H9 (cell line): ENCODE results near the gene CEP112. TPM values are rescaled to one million over a fixed set of nuclear protein-coding genes. Genes with fewer than 3 reads are reported as not detected.
A peak's percentile ranks its signal among the peaks of the same experiment; 100 is the strongest.

Experiments
- DNase-seq: peaks from one replicate; pipeline ENCODE4 v3.0.0-alpha.2; 2017
- H2AFZ ChIP-seq: one replicate; pipeline ENCODE4 v1.6.1; 2013; ENCODE audit warnings: mild to moderate bottlenecking, low read length, control low read depth, moderate library complexity
- H2AK5ac ChIP-seq: 2 replicates; pipeline ENCODE4 v1.6.1; 2013; ENCODE audit warnings: low read length, control low read depth, mixed read lengths; ENCODE audit not compliant: insufficient read length
- H2BK120ac ChIP-seq: one replicate; pipeline ENCODE4 v1.6.1; 2013; ENCODE audit warnings: low read depth, mild to moderate bottlenecking, low read length, control low read depth, inconsistent platforms; ENCODE audit not compliant: poor library complexity, severe bottlenecking
- H2BK12ac ChIP-seq: 2 replicates; pipeline ENCODE4 v1.6.1; 2013; ENCODE audit warnings: low read length, control low read depth, mixed read lengths, low read depth; ENCODE audit not compliant: insufficient read length
- H2BK15ac ChIP-seq: 2 replicates; pipeline ENCODE4 v1.6.1; 2013; ENCODE audit warnings: low read depth, low read length, control low read depth
- H2BK20ac ChIP-seq: one replicate; pipeline ENCODE4 v1.6.1; 2013; ENCODE audit warnings: low read depth, mild to moderate bottlenecking, low read length, control low read depth, inconsistent platforms; ENCODE audit not compliant: poor library complexity, severe bottlenecking
- H2BK5ac ChIP-seq: 2 replicates; pipeline ENCODE4 v1.6.1; 2013; ENCODE audit warnings: low read length, control low read depth, mixed read lengths; ENCODE audit not compliant: insufficient read length
- H3K14ac ChIP-seq: 2 replicates; pipeline ENCODE4 v1.6.1; 2013; ENCODE audit warnings: low read length, control low read depth; ENCODE audit not compliant: insufficient read depth
- H3K18ac ChIP-seq: 2 replicates; pipeline ENCODE4 v1.6.1; 2013; ENCODE audit warnings: low read depth, mild to moderate bottlenecking, mixed read lengths, low read length, control low read depth; ENCODE audit not compliant: insufficient read length
- H3K23ac ChIP-seq: 2 replicates; pipeline ENCODE4 v1.6.1; 2013; ENCODE audit warnings: low read length, control low read depth, mixed read lengths, low read depth; ENCODE audit not compliant: insufficient read length
- H3K23me2 ChIP-seq: 2 replicates; pipeline ENCODE4 v1.6.1; 2013; ENCODE audit warnings: low read depth, mild to moderate bottlenecking, mixed read lengths, low read length, control low read depth; ENCODE audit not compliant: insufficient read length, poor library complexity, severe bottlenecking
- H3K27ac ChIP-seq: 2 replicates; pipeline ENCODE4 v1.5.1; 2013; ENCODE audit warnings: low read length, control low read depth, mixed read lengths, low read depth; ENCODE audit not compliant: insufficient read length
- H3K27me3 ChIP-seq: 2 replicates; pipeline ENCODE4 v1.6.1; 2013; ENCODE audit warnings: low read length, control low read depth, inconsistent platforms; ENCODE audit not compliant: insufficient read depth
- H3K4ac ChIP-seq: 2 replicates; pipeline ENCODE4 v1.6.1; 2013; ENCODE audit warnings: low read depth, mild to moderate bottlenecking, control low read depth, inconsistent platforms, low read length, moderate library complexity
- H3K4me1 ChIP-seq: 2 replicates; pipeline ENCODE4 v1.6.1; 2013; ENCODE audit warnings: low read length, control low read depth, inconsistent platforms; ENCODE audit not compliant: insufficient read depth
- H3K4me2 ChIP-seq: 2 replicates; pipeline ENCODE4 v1.6.1; 2013; ENCODE audit warnings: low read length, control low read depth, mixed read lengths; ENCODE audit not compliant: insufficient read length, insufficient read depth
- H3K56ac ChIP-seq: 2 replicates; pipeline ENCODE4 v1.6.1; 2013; ENCODE audit warnings: low read depth, mild to moderate bottlenecking, mixed read lengths, low read length, control low read depth; ENCODE audit not compliant: insufficient read length
- H3K79me1 ChIP-seq: 2 replicates; pipeline ENCODE4 v1.6.1; 2013; ENCODE audit warnings: low read depth, mild to moderate bottlenecking, moderate library complexity, low read length, control low read depth, inconsistent platforms; ENCODE audit not compliant: insufficient read depth, poor library complexity, severe bottlenecking
- H3K79me2 ChIP-seq: 2 replicates; pipeline ENCODE4 v1.6.1; 2013; ENCODE audit warnings: low read length, control low read depth, inconsistent platforms; ENCODE audit not compliant: insufficient read depth
- H3K9ac ChIP-seq: 2 replicates; pipeline ENCODE4 v1.6.1; 2013; ENCODE audit warnings: low read length, control low read depth, mixed read lengths; ENCODE audit not compliant: insufficient read length; ENCODE audit errors: extremely low read depth
- H3K9me3 ChIP-seq: one replicate; pipeline ENCODE4 v1.6.1; 2013; ENCODE audit warnings: low read depth, low read length, inconsistent platforms; ENCODE audit not compliant: control insufficient read depth
- H3T11ph ChIP-seq: one replicate; pipeline ENCODE4 v1.6.1; 2013; ENCODE audit warnings: mild to moderate bottlenecking, low read length, control low read depth, inconsistent platforms
- H4K20me1 ChIP-seq: one replicate; pipeline ENCODE4 v1.6.1; 2013; ENCODE audit not compliant: control insufficient read depth, insufficient read length, insufficient read depth
- H4K5ac ChIP-seq: 2 replicates; pipeline ENCODE4 v1.6.1; 2013; ENCODE audit warnings: low read depth, mild to moderate bottlenecking, mixed read lengths, low read length, control low read depth; ENCODE audit not compliant: insufficient read length
- H4K8ac ChIP-seq: replicated peaks from 2 replicates; pipeline ENCODE4 v1.6.1; 2013; ENCODE audit warnings: low read length, control low read depth, mixed read lengths, low read depth; ENCODE audit not compliant: insufficient read length
- H4K91ac ChIP-seq: 2 replicates; pipeline ENCODE4 v1.6.1; 2013; ENCODE audit warnings: low read depth, mild to moderate bottlenecking, moderate library complexity, mixed read lengths, low read length, control low read depth; ENCODE audit not compliant: insufficient read length
- H3K27ac Mint-ChIP-seq, 3 experiments: 2 replicates in 2 of 3; 3 replicates in 1 of 3; pipeline ENCODE4 v1.8.0; 2020 to 2021; ENCODE audit warnings: mixed read lengths in 3 of 3, mild to moderate bottlenecking in 1 of 3, moderate library complexity in 1 of 3
- H3K27me3 Mint-ChIP-seq: 2 replicates; pipeline ENCODE4 v1.8.0; 2021; ENCODE audit warnings: low read depth, mild to moderate bottlenecking, moderate library complexity, mixed read lengths
- H3K36me3 Mint-ChIP-seq, 3 experiments: 2 replicates in 2 of 3; 3 replicates in 1 of 3; pipeline ENCODE4 v1.8.0; 2020 to 2021; ENCODE audit warnings: low read depth in 3 of 3, mixed read lengths in 3 of 3; ENCODE audit not compliant: insufficient read depth in 1 of 3
- H3K4me1 Mint-ChIP-seq, 2 experiments: 2 replicates each; pipeline ENCODE4 v1.8.0; 2020; ENCODE audit warnings: mixed read lengths in 2 of 2
- H3K4me3 Mint-ChIP-seq, 2 experiments: 2 replicates in 1 of 2; 3 replicates in 1 of 2; pipeline ENCODE4 v1.8.0; 2020 to 2021; ENCODE audit warnings: mild to moderate bottlenecking in 2 of 2, mixed read lengths in 2 of 2, moderate library complexity in 1 of 2
- H3K9me3 Mint-ChIP-seq, 2 experiments: 2 replicates in 1 of 2; 3 replicates in 1 of 2; pipeline ENCODE4 v1.8.0; 2020; ENCODE audit warnings: mild to moderate bottlenecking in 2 of 2, mixed read lengths in 2 of 2, moderate library complexity in 1 of 2
- WGBS: extraction: QIAGEN DNeasy Blood & Tissue Kit; methylation state at CpG from one replicate; pipeline ENCODE4 v1.1.7; 2013; ENCODE audit warnings: missing lambda C conversion rate, low lambda C conversion rate, mixed read lengths; ENCODE audit not compliant: insufficient read length; ENCODE audit errors: extremely low coverage; 5-methylcytosine and 5-hydroxymethylcytosine counted together
- total RNA-seq: library from RNA; stranded (reverse); gene quantifications from 2 replicates; pipeline ENCODE4 v1.2.1, GENCODE V29; 2021
- TF ChIP-seq, protein P1 (sequence below): fragments of 200-600 bp; sonication (generic); conservative IDR thresholded peaks from 3 replicates; pipeline ENCODE4 v1.8.0; 2021; ENCODE audit warnings: antibody characterized with exemption, mild to moderate bottlenecking

Gene CEP112
- total RNA-seq, 1 experiment from 2014 or later, result 5.4 TPM

- H3K4me1 Mint-ChIP-seq, result peaks cover 7 to 13% of the 10 kb centered on the region in 2 experiments; a peak in 3 of 4 replicates
- no CpG with 5 or more reads among the region's 1 CpG for WGBS
- no peaks in the 10 kb centered on the region for H3K4me1 ChIP-seq
- H3K4me2 ChIP-seq, result no peak overlapping the region
- H3K36me3 Mint-ChIP-seq, result no peaks in the 10 kb centered on the region; a peak in 1 of 7 replicates
- no peak overlapping the region for H3K27ac Mint-ChIP-seq
- H3K79me1 ChIP-seq, result no peaks in the 10 kb centered on the region
- no peaks in the 10 kb centered on the region for H3K27me3 Mint-ChIP-seq
- no peak overlapping the region for H2AFZ ChIP-seq
- H3K23ac ChIP-seq, result no peak overlapping the region
- H4K8ac ChIP-seq, result no peak overlapping the region
- no peak overlapping the region for H3K56ac ChIP-seq
- no peak overlapping the region for H3K9ac ChIP-seq
- H2AK5ac ChIP-seq, result no peak overlapping the region
- H4K91ac ChIP-seq, result no peak overlapping the region
- H3K79me2 ChIP-seq, result no peaks in the 10 kb centered on the region
- no peaks in the 10 kb centered on the region for H3K9me3 ChIP-seq
- H3K18ac ChIP-seq, result no peak overlapping the region
- peak; percentile 39 for DNase-seq
- no peak overlapping the region for H3K14ac ChIP-seq
- no peaks in the 10 kb centered on the region for H4K20me1 ChIP-seq
- H3K23me2 ChIP-seq, result no peaks in the 10 kb centered on the region
- no peak overlapping the region for H4K5ac ChIP-seq
- no peak overlapping the region for H2BK5ac ChIP-seq
- no peak overlapping the region for H3K4me3 Mint-ChIP-seq
- H2BK15ac ChIP-seq, result no peak overlapping the region
- H3K27me3 ChIP-seq, result no peaks in the 10 kb centered on the region
- no peak overlapping the region for H3T11ph ChIP-seq
- H2BK20ac ChIP-seq, result no peak overlapping the region
- H2BK120ac ChIP-seq, result no peak overlapping the region
- no peak overlapping the region for H2BK12ac ChIP-seq
- TF ChIP-seq, protein P1, sequence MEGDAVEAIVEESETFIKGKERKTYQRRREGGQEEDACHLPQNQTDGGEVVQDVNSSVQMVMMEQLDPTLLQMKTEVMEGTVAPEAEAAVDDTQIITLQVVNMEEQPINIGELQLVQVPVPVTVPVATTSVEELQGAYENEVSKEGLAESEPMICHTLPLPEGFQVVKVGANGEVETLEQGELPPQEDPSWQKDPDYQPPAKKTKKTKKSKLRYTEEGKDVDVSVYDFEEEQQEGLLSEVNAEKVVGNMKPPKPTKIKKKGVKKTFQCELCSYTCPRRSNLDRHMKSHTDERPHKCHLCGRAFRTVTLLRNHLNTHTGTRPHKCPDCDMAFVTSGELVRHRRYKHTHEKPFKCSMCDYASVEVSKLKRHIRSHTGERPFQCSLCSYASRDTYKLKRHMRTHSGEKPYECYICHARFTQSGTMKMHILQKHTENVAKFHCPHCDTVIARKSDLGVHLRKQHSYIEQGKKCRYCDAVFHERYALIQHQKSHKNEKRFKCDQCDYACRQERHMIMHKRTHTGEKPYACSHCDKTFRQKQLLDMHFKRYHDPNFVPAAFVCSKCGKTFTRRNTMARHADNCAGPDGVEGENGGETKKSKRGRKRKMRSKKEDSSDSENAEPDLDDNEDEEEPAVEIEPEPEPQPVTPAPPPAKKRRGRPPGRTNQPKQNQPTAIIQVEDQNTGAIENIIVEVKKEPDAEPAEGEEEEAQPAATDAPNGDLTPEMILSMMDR, result no peak
- no peaks in the 10 kb centered on the region for H3K9me3 Mint-ChIP-seq
- no peak overlapping the region for H3K27ac ChIP-seq
- no peak overlapping the region for H3K4ac ChIP-seq
Observed at GRCh38 chr17:66123163-66123562, 68.8 kb downstream of the CEP112 start.
